ENCODE results near the gene PLEK2. TPM values are rescaled to one million over a fixed set of nuclear protein-coding genes. Genes with fewer than 3 reads are reported as not detected.

The PLEK2 gene
- total and polyA plus RNA-seq, 10 donors, result 0.18 to 2.1 (median 0.76) TPM; not detected in 3

DNA sequence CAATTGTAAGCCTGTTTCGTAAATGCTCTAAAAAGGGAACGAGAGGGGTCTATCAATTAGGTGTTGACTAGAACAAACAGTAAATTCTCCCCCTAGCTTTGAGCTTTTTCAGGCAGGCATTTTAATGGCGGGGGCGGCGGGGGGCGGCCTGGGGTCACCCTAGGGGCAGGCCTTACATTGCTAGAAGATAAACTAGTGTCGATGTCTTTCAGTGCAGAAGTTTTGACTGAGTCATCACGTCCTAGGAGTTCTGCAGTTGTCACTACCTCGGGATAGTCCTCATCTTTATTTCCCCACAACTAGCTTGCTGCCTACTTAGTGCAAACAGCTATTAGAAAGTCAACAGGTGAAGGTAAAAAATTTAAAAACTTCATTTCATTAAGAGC is 54.0 kb downstream of the PLEK2 start:
- no peak overlapping the region for H3K27ac ChIP-seq

DNA sequence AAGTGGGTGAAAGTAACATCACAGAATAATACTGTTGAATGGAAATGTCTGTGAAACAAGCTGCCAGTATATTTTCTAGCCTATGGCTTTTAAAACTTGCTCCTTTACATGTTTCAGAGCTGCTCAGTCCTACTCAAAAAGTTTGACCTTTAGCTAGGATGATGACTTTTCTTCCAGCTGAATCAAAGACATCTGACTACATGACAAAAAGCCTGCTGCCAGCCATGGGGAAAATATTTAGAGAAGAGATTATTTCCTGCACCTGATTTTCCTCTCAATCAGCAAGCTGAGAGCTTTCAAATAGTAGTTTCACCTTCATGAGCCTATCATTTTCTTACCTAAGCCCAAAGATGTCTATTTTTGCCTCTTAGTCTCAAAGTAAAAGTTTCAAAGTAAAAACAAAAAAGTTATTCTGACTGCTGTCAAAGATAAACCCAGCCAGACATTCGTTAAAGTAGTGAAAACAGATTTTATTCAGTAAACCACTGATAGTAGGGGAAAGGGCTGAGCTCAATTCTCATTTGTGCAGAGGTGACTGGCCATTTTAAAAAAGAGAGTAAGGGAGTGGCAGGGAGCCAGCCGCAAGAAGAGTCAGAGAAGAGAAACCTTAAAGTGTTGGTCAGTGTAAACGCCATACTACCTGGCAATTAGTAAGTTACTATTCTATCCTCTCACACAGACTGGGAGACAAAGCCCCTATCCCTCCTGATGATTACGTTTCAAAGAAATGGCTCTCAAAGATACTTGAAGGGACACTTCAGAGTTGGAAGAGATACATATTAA is 54.6 kb downstream of the PLEK2 start:
- TF ChIP-seq, protein P1, sequence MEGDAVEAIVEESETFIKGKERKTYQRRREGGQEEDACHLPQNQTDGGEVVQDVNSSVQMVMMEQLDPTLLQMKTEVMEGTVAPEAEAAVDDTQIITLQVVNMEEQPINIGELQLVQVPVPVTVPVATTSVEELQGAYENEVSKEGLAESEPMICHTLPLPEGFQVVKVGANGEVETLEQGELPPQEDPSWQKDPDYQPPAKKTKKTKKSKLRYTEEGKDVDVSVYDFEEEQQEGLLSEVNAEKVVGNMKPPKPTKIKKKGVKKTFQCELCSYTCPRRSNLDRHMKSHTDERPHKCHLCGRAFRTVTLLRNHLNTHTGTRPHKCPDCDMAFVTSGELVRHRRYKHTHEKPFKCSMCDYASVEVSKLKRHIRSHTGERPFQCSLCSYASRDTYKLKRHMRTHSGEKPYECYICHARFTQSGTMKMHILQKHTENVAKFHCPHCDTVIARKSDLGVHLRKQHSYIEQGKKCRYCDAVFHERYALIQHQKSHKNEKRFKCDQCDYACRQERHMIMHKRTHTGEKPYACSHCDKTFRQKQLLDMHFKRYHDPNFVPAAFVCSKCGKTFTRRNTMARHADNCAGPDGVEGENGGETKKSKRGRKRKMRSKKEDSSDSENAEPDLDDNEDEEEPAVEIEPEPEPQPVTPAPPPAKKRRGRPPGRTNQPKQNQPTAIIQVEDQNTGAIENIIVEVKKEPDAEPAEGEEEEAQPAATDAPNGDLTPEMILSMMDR (IDR thresholded peaks at IDR 0.05 in 8 of 11, conservative IDR thresholded peaks at IDR 0.05 in 3 of 11), result no peak
- no peak for TF ChIP-seq POLR2AphosphoS5 (IDR thresholded peaks at IDR 0.05)
- no peak for TF ChIP-seq POLR2A (IDR thresholded peaks at IDR 0.05)
- H3K4me1 ChIP-seq, result peaks cover 24 to 66% (median 49%) of the 10 kb centered on the region in 6 donors
- H3K9me3 ChIP-seq, result no peaks in the 10 kb centered on the region
- no peak overlapping the region for H3K27ac ChIP-seq
- DNase-seq, result no peak
- H3K27me3 ChIP-seq (replicated peaks in 1 of 7), result no peaks in the 10 kb centered on the region
- intact Hi-C loops (cut with DNase I; ENCODE audit: low total_unique reads), result no loop called here
- H3K36me3 ChIP-seq, result peaks cover 0 to 18% (median 2%) of the 10 kb centered on the region in 6 donors
- WGBS, 5 donors, result 68 to 82% (median 78%) methylated on average over 4 of the region's 4 CpGs
- peak overlapping the region in 1 of 8 donors; percentile 96 for H3K4me3 ChIP-seq

More for the DNA sequence above, 54.0 kb downstream of the PLEK2 start:
- no peak for DNase-seq
- peak overlapping the region in 3 of 8 donors; percentile 69 to 96 (median 81) for H3K4me3 ChIP-seq
- WGBS, 5 donors, result 77 to 89% (median 82%) methylated on average over 9 of the region's 9 CpGs
- intact Hi-C loops (cut with DNase I; ENCODE audit: low total_unique reads), result no loop called here
- H3K9me3 ChIP-seq, result no peaks in the 10 kb centered on the region
- H3K4me1 ChIP-seq, result peaks cover 30 to 72% (median 55%) of the 10 kb centered on the region in 6 donors
- TF ChIP-seq POLR2AphosphoS5 (IDR thresholded peaks at IDR 0.05) (no peak), POLR2A (IDR thresholded peaks at IDR 0.05) (no peak)
- TF ChIP-seq, protein P1 (IDR thresholded peaks at IDR 0.05 in 8 of 11, conservative IDR thresholded peaks at IDR 0.05 in 3 of 11), result no peak
- no peaks in the 10 kb centered on the region for H3K27me3 ChIP-seq (replicated peaks in 1 of 7)
- peaks cover 0 to 18% (median 3%) of the 10 kb centered on the region in 6 donors for H3K36me3 ChIP-seq

DNA sequence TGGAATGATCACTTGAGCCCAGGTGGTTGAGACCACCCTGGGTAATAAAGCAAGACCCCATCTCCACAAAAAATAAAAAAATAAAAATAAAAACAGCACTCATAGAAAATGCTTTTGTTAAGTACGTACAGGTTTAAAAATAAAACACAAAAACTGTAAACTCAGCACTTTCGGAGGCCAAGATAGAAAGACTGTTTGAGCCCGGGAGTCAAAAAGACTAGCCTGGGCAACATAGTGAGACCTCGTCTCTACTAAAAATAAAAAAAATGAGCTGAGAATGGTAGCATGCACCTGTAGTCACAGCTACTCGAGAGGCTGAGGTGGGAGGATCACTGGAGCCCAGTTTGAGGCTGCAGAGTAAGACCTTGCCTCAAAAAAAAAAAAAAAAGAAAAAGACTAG is 59.9 kb downstream of the PLEK2 start:
- 92 to 97% (median 94%) methylated on average over 5 of the region's 5 CpGs for WGBS, 5 donors
- intact Hi-C loops (cut with DNase I; ENCODE audit: low total_unique reads), result no loop called here
- no peak for DNase-seq
- TF ChIP-seq POLR2AphosphoS5 (IDR thresholded peaks at IDR 0.05) (no peak), POLR2A (IDR thresholded peaks at IDR 0.05) (no peak)
- TF ChIP-seq, protein P1 (IDR thresholded peaks at IDR 0.05 in 8 of 11, conservative IDR thresholded peaks at IDR 0.05 in 3 of 11), result no peak
- H3K4me3 ChIP-seq, result no peak overlapping the region
- H3K9me3 ChIP-seq, result no peaks in the 10 kb centered on the region
- H3K36me3 ChIP-seq, result peaks cover 0 to 68% (median 42%) of the 10 kb centered on the region in 6 donors
- H3K4me1 ChIP-seq, result peaks cover 0 to 22% (median 8%) of the 10 kb centered on the region in 6 donors
- no peak overlapping the region for H3K27ac ChIP-seq
- H3K27me3 ChIP-seq (replicated peaks in 1 of 7), result no peaks in the 10 kb centered on the region

DNA sequence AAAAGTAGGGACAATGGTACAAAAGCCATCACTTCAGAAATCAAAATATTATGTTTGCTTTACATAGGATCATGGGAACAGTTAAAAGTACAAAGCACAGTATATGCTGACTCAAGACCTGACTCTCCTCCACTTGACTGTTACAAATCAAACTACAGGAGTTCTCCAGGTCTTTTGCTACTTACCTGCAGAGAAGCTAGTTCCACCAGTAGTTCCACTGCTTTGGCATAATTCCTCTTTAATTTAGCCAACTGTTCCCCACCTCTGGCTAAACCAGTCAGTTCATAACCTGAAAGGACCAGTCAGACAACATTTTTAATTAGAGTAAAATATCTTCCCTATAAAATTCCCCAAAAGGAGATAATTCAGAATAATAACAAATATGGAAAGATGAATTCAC is 66.4 kb downstream of the PLEK2 start:
- Histone ChIP-seq H3K4me1 (no peaks in the 10 kb centered on the region), H3K9me3 (no peaks in the 10 kb centered on the region), H3K36me3 (peaks cover 3 to 99% (median 73%) of the 10 kb centered on the region in 6 donors), H3K27me3 (replicated peaks in 1 of 7) (no peaks in the 10 kb centered on the region), H3K4me3 (no peak overlapping the region), H3K27ac (no peak overlapping the region)
- intact Hi-C loops (cut with DNase I; ENCODE audit: low total_unique reads), result no loop called here
- TF ChIP-seq, protein P1 (IDR thresholded peaks at IDR 0.05 in 8 of 11, conservative IDR thresholded peaks at IDR 0.05 in 3 of 11), result no peak
- TF ChIP-seq POLR2A (IDR thresholded peaks at IDR 0.05), result no peak
- TF ChIP-seq POLR2AphosphoS5 (IDR thresholded peaks at IDR 0.05), result no peak
- no peak for DNase-seq

All from spleen (tissue), 11 donors.